Measurements from ENCODE around the gene LRRC4.

- TF ChIP-seq POLR2AphosphoS5 (IDR thresholded peaks at IDR 0.05; ENCODE audit: low read depth, low read length) = no peak
- TF ChIP-seq TAF1 (IDR thresholded peaks at IDR 0.05; ENCODE audit: borderline replicate concordance, low read depth, low read length) = no peak
- no peak for TF ChIP-seq POLR2A (IDR thresholded peaks at IDR 0.05; ENCODE audit: low read depth, low read length)
These were observed 49.3 kb downstream of the LRRC4 start for GRCh38 chr7:127981965-127982364.
